WTC11 (cell line): ENCODE results near the gene C3.

Experiments used
- SMAD3 ChIP-seq: sonication (generic); formaldehyde crosslinking; IDR thresholded peaks from 2 replicates; pipeline ENCODE4 v1.8.0; 2022; ENCODE audit warnings: missing genetic modification reagents, mild to moderate bottlenecking, borderline replicate concordance
- ZBTB21 ChIP-seq: sonication (generic); formaldehyde crosslinking; IDR thresholded peaks from 2 replicates; pipeline ENCODE4 v1.8.1; 2023; ENCODE audit warnings: mild to moderate bottlenecking, missing genetic modification reagents, borderline replicate concordance
- TF ChIP-seq, protein P1 (sequence below): sonication (generic); formaldehyde crosslinking; IDR thresholded peaks from 2 replicates; pipeline ENCODE4 v1.8.0; 2023; ENCODE audit warnings: missing genetic modification reagents

DNA sequence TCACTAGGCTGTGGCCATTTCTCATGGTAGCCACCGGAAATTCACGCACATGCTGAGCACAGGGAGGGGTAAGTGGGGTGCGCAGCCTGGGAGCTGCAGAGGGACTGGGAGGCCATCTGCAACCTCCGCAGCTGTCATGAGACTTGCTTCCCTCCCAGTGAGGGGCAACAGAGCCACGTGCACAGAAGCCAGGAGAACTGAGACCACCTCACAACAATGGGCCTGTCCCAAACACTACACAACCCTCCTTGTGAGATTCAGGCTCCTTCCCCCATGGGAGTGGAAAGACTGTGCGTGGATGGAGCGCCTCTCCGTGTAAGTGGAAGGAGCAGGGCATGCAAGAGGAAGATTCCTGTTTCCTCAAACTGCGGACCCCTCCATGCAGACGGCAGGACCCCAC is 8.8 kb downstream of the C3 start:
- TF ChIP-seq, protein P1, sequence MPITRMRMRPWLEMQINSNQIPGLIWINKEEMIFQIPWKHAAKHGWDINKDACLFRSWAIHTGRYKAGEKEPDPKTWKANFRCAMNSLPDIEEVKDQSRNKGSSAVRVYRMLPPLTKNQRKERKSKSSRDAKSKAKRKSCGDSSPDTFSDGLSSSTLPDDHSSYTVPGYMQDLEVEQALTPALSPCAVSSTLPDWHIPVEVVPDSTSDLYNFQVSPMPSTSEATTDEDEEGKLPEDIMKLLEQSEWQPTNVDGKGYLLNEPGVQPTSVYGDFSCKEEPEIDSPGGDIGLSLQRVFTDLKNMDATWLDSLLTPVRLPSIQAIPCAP (CRISPR knock-in tag) = no peak
- TF ChIP-seq ZBTB21 (CRISPR knock-in tag) (no peak), SMAD3 (CRISPR knock-in tag) (no peak)
